Glutamatergic neuron (in vitro differentiated cells): ENCODE measurements around the gene OR10T2. TPM values are rescaled to one million over a fixed set of nuclear protein-coding genes. Genes with fewer than 3 reads are reported as not detected.

Experiments
- DNase-seq: peaks from one replicate; pipeline ENCODE4 v3.0.0; 2022
- H3K27ac Mint-ChIP-seq: one replicate; pipeline ENCODE4 v1.8.0; 2020; ENCODE audit warnings: mild to moderate bottlenecking, mixed read lengths, inconsistent platforms; ENCODE audit not compliant: unreplicated experiment
- H3K27me3 Mint-ChIP-seq: one replicate; pipeline ENCODE4 v1.8.0; 2020; ENCODE audit warnings: mild to moderate bottlenecking, moderate library complexity, mixed read lengths, inconsistent platforms; ENCODE audit not compliant: unreplicated experiment
- H3K36me3 Mint-ChIP-seq: one replicate; pipeline ENCODE4 v1.8.0; 2020; ENCODE audit warnings: mild to moderate bottlenecking, mixed read lengths, inconsistent platforms; ENCODE audit not compliant: unreplicated experiment
- H3K4me1 Mint-ChIP-seq: one replicate; pipeline ENCODE4 v1.8.0; 2020; ENCODE audit warnings: mild to moderate bottlenecking, low read depth, mixed read lengths, inconsistent platforms; ENCODE audit not compliant: unreplicated experiment
- H3K4me3 Mint-ChIP-seq: one replicate; pipeline ENCODE4 v1.8.0; 2020; ENCODE audit warnings: mild to moderate bottlenecking, mixed read lengths, inconsistent platforms; ENCODE audit not compliant: unreplicated experiment
- H3K9me3 Mint-ChIP-seq: one replicate; pipeline ENCODE4 v1.8.0; 2020; ENCODE audit warnings: mild to moderate bottlenecking, moderate library complexity, mixed read lengths, inconsistent platforms; ENCODE audit not compliant: unreplicated experiment
- total RNA-seq: library from RNA; stranded (reverse); fragmentation: NEBNext Ultra II Directional; extraction: Animal tissue kit (Norgen Biotek cat#: 25700); gene quantifications from one replicate; pipeline ENCODE4 v1.2.1, GENCODE V29; 2021; ENCODE audit not compliant: unreplicated experiment
- TF ChIP-seq, protein P1 (sequence below): fragments of 200-600 bp; sonication (generic); IDR thresholded peaks from one replicate; pipeline ENCODE4 v1.5.0; 2021; ENCODE audit not compliant: partially characterized antibody, unreplicated experiment

The OR10T2 gene
- total RNA-seq, 1 donor from 2014 or later: not detected

DNA sequence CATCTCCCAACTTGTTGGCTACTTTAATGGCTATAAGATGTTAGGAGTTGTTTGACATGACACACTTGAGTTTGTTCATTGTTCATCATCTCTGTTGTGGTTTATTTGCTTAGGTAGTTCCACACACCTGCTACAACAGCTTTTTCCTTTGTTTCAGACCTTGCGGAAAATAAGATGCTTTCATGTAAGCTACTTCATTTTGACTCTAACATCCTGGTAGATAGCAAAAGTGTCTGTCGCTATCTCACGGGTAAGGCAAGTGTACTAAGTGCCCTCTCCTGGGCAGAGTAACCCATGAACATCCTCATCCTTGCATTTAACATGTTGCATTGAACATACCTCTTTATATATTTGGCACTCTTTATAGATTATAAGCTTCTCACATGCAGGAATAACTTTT lies 1.6 kb upstream of the OR10T2 start:
- TF ChIP-seq, protein P1, sequence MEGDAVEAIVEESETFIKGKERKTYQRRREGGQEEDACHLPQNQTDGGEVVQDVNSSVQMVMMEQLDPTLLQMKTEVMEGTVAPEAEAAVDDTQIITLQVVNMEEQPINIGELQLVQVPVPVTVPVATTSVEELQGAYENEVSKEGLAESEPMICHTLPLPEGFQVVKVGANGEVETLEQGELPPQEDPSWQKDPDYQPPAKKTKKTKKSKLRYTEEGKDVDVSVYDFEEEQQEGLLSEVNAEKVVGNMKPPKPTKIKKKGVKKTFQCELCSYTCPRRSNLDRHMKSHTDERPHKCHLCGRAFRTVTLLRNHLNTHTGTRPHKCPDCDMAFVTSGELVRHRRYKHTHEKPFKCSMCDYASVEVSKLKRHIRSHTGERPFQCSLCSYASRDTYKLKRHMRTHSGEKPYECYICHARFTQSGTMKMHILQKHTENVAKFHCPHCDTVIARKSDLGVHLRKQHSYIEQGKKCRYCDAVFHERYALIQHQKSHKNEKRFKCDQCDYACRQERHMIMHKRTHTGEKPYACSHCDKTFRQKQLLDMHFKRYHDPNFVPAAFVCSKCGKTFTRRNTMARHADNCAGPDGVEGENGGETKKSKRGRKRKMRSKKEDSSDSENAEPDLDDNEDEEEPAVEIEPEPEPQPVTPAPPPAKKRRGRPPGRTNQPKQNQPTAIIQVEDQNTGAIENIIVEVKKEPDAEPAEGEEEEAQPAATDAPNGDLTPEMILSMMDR: no peak
- Mint-ChIP-seq H3K36me3 (no peaks in the 10 kb centered on the region), H3K27ac (no peak overlapping the region), H3K4me1 (no peaks in the 10 kb centered on the region), H3K9me3 (no peaks in the 10 kb centered on the region), H3K4me3 (no peak overlapping the region), H3K27me3 (no peaks in the 10 kb centered on the region)
- DNase-seq: no peak

DNA sequence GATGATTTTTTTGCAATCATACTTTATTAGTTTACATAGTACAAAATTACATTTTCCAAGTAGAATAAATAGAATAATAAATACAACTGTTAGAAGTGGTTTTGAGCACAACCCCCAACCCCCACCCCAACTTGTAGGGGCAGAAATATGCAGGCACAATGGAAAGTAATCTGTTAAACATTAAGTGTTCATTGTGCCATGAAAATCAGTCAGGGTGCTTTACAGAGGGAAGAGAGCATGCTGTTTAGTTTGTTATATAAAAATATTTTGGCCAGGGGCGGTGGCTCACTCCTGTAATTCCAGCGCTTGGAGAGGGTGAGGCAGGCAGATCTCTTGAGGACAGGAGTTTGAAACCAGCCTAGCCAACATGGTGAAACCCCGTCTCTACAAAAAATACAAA lies 2.6 kb downstream of the OR10T2 start:
- no peak overlapping the region for H3K27ac Mint-ChIP-seq
- no peaks in the 10 kb centered on the region for H3K36me3 Mint-ChIP-seq
- no peak for DNase-seq
- no peaks in the 10 kb centered on the region for H3K4me1 Mint-ChIP-seq
- TF ChIP-seq, protein P1: no peak
- H3K9me3 Mint-ChIP-seq: no peaks in the 10 kb centered on the region
- no peak overlapping the region for H3K4me3 Mint-ChIP-seq
- no peaks in the 10 kb centered on the region for H3K27me3 Mint-ChIP-seq

DNA sequence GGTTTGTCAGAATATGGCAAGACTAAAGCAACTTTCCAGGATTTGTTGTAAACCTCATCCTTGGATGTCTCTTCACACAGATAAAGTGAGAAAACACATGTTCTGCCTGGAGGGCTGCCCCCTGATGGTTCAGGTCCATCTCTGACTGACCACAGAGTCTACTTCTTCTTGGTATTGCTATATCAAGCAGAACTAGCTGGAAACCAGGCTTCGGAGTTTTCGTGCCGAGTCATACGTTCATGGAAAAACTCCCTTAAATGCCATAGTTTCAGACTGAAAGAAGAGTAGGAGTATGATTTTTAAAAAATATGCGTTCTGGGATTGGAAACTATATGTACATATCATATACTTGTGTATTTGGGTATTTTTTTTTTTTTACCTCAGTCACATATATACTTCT lies 5.8 kb downstream of the OR10T2 start:
- H3K4me3 Mint-ChIP-seq: no peak overlapping the region
- no peaks in the 10 kb centered on the region for H3K36me3 Mint-ChIP-seq
- no peaks in the 10 kb centered on the region for H3K4me1 Mint-ChIP-seq
- no peak for DNase-seq
- H3K27me3 Mint-ChIP-seq: no peaks in the 10 kb centered on the region
- TF ChIP-seq, protein P1: no peak
- H3K9me3 Mint-ChIP-seq: no peaks in the 10 kb centered on the region
- no peak overlapping the region for H3K27ac Mint-ChIP-seq

DNA sequence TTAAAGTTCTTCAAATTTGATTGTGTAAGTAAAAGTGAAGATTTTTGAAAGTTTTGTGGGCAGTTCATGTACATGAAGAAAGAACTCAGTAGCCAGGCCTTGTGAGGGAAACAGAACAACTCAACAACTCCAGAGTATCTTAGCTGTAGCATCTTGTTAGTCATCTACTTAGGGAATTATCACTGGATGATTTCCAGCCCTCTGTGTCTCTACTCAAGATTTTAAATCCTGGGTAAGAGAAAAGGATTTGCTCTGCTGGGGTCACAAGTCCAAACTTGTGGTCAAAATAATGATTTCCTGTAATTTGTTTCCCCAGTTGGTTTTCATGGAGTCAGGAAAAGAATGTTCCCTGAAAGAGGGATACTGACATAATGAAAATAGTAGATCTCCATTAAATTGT lies 8.2 kb downstream of the OR10T2 start:
- TF ChIP-seq, protein P1: no peak
- Mint-ChIP-seq H3K27ac (no peak overlapping the region), H3K36me3 (no peaks in the 10 kb centered on the region), H3K4me3 (no peak overlapping the region), H3K4me1 (no peaks in the 10 kb centered on the region), H3K9me3 (no peaks in the 10 kb centered on the region), H3K27me3 (peaks cover 2% of the 10 kb centered on the region)
- DNase-seq: no peak

DNA sequence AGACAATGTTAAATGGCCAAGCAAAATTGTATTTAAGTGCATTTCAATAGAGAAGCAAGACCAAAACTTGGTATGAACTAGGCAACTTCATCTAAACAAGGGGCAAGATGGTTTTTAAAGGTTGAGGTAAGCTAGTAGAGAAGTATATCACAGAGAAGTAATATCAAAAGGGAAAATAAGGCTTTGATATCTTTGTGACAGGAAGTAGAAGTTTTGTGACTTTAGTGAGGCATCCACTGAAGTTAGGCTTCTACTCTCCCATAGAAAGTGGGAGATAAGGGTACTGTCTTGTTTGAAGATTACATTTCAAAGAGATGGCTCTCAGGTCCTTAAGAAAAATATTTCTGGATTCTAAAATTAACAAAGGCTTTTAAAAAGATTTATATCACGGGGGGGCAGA lies 8.9 kb downstream of the OR10T2 start:
- Mint-ChIP-seq H3K27ac (no peak overlapping the region), H3K9me3 (no peaks in the 10 kb centered on the region), H3K4me3 (no peak overlapping the region), H3K4me1 (no peaks in the 10 kb centered on the region), H3K27me3 (peaks cover 2% of the 10 kb centered on the region), H3K36me3 (no peaks in the 10 kb centered on the region)
- no peak for DNase-seq
- TF ChIP-seq, protein P1: no peak
